Activated T-helper 2 cell treated with anti-CD3 and anti-CD28 coated beads, Interferon-gamma antibody, Interleukin-2, Interleukin-4, amounts not matched to agents 10 μg/mL and 5 μg/mL and 100 μg/mL, durations not matched to agents 14 hours and 24 hours and 36 hours (primary cell): ENCODE measurements around the gene MLLT10. TPM values are rescaled to one million over a fixed set of nuclear protein-coding genes. Genes with fewer than 3 reads are reported as not detected.

ENCODE experiments used
- DNase-seq: peaks from one replicate; pipeline ENCODE4 v3.0.0; 2021; ENCODE audit warnings: low spot score
- H3K27ac Mint-ChIP-seq: one replicate; pipeline ENCODE4 v1.8.0; 2021; ENCODE audit warnings: mixed read lengths
- H3K27me3 Mint-ChIP-seq: one replicate; pipeline ENCODE4 v1.8.0; 2021; ENCODE audit warnings: low read depth, mixed read lengths
- H3K36me3 Mint-ChIP-seq: one replicate; pipeline ENCODE4 v1.8.0; 2021; ENCODE audit warnings: low read depth, mixed read lengths
- H3K4me1 Mint-ChIP-seq: one replicate; pipeline ENCODE4 v1.8.0; 2021; ENCODE audit warnings: low read depth, mixed read lengths
- H3K4me3 Mint-ChIP-seq: one replicate; pipeline ENCODE4 v1.8.0; 2021; ENCODE audit warnings: low read depth, mild to moderate bottlenecking, moderate library complexity, mixed read lengths
- H3K9me3 Mint-ChIP-seq: one replicate; pipeline ENCODE4 v1.8.0; 2021; ENCODE audit warnings: mixed read lengths
- intact Hi-C: fragments of 100-400 bp; cut with micrococcal nuclease; formaldehyde crosslinking; loops from one replicate; pipeline ENCODE4 v1.15.1; 2023
- total RNA-seq: library from RNA; stranded (reverse); gene quantifications from 2 replicates; pipeline ENCODE4 v1.2.3, GENCODE V29; 2022

The MLLT10 gene
- total RNA-seq, 1 donor from 2014 or later: 47.4 TPM

DNA sequence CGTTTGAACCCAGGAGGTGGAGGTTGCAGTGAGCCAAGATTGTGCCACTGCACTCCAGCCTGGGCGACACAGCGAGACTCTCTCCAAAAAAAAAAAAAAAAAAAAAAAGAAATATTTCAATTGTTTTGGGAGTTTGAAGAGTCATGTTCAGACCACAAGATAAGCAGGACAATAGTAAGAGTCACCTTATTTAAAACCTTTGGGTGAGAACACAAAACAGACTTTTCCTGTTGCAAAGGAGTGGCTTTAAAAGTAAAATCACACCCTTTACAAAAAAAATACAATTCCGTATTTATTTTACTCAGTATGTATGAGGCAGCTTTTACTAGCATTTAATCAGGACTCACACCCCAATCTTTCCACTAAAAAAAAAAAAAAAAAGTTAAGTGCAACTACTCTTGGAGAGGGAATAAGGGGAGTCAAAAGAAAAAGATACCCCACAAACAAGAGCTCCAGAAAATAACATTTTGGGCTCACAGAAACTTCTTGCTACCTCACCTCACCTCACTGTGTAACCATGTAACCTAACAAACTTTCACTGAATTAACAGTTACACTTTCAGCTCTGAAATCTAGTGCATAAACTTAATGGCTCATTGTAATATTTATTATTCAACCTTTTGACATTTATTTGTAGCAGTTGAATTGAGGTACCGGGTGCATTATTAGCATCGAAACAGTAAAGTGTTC is 19.8 kb upstream of the MLLT10 start:
- no peaks in the 10 kb centered on the region for H3K36me3 Mint-ChIP-seq
- intact Hi-C loops: loop anchor here (10.0 kb wide), 1 partner anchor 961 kb away; no protein-coding TSS in a partner anchor
- DNase-seq: no peak
- H3K27me3 Mint-ChIP-seq: peaks cover 68% of the 10 kb centered on the region
- no peaks in the 10 kb centered on the region for H3K9me3 Mint-ChIP-seq
- H3K27ac Mint-ChIP-seq: no peak overlapping the region
- H3K4me3 Mint-ChIP-seq: no peak overlapping the region
- peaks cover 23% of the 10 kb centered on the region for H3K4me1 Mint-ChIP-seq

DNA sequence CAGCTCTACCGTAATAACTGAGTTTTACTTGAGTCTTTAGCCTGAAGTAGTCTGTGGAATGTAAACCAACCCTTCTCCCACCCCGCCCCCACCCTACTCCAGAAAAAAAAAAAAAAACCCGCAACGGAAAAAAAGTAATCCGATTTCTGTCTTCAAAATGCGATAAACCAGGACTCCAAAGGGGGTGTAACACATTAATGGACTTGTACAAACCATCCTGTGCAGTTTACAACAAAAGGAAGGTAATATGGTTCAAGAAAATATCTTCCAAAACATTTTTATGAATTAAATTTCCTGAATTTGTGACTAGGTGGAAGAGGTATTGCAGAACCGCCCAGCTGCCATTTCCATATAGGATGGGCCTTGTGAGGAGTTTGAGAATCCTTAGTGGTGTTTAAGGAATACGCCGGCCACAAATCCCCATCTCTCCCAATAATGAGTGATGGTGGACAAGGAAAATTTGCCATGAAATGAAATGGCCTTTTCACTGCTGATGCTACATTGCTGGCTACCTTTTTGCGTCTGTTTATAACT is 19.1 kb upstream of the MLLT10 start:
- no peaks in the 10 kb centered on the region for H3K9me3 Mint-ChIP-seq
- H3K4me3 Mint-ChIP-seq: no peak overlapping the region
- no peaks in the 10 kb centered on the region for H3K36me3 Mint-ChIP-seq
- DNase-seq: no peak
- peaks cover 72% of the 10 kb centered on the region for H3K27me3 Mint-ChIP-seq
- H3K4me1 Mint-ChIP-seq: peaks cover 29% of the 10 kb centered on the region
- intact Hi-C loops: loop anchor here (5.0 to 10.0 kb wide), 4 partner anchors 487 to 960 kb away; partner anchors contain the start of genes COMMD3 and DNAJC1
- no peak overlapping the region for H3K27ac Mint-ChIP-seq

DNA sequence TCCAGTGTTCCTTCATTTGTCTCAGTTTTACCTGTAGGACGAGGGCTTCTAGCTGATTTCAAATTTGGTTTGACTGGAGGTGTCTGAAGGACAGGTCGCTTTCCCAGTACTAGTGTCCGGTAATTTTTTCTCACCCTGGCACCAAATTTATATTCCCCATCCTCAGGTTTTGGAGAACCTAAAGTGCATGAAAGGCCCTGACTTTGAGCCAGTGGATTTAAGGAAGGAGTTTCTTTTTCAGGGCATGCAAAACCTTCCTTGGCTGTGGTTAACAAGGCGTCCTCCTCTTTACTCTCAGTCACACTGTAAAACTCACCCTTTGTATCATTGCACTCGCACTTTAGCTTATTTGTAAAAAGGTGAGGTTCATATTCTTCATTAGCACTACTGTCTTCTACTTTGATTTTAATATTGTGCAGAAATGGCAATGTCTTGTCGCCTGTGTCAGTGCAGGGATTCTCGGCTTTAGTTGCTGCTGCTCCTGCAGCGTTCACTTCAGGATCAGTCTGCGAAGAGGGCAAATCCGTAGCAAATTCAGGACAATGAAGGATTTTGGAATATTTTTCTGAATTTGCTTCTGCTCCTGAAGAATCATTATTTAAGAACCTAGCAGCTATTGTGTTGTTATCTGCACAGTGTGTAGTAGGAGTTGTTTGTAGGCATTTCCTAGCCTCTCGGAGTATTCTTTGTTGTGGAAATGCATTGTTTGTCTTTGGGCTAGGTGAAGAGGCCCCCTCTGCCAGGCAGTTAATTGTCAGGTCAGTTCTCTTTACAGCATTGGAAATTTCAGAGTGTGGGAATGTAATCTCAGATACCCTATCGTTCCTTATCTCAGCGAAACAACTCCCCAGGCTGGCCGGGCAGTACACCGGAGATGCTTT is 18.4 kb upstream of the MLLT10 start:
- Mint-ChIP-seq H3K27ac (no peak overlapping the region), H3K4me1 (peaks cover 35% of the 10 kb centered on the region), H3K4me3 (peak overlapping the region; percentile 72), H3K27me3 (peaks cover 72% of the 10 kb centered on the region), H3K36me3 (no peaks in the 10 kb centered on the region), H3K9me3 (no peaks in the 10 kb centered on the region)
- intact Hi-C loops: loop anchor here (5.0 to 10.0 kb wide), 4 partner anchors 487 to 959 kb away; partner anchors contain the start of genes COMMD3 and DNAJC1
- no peak for DNase-seq

DNA sequence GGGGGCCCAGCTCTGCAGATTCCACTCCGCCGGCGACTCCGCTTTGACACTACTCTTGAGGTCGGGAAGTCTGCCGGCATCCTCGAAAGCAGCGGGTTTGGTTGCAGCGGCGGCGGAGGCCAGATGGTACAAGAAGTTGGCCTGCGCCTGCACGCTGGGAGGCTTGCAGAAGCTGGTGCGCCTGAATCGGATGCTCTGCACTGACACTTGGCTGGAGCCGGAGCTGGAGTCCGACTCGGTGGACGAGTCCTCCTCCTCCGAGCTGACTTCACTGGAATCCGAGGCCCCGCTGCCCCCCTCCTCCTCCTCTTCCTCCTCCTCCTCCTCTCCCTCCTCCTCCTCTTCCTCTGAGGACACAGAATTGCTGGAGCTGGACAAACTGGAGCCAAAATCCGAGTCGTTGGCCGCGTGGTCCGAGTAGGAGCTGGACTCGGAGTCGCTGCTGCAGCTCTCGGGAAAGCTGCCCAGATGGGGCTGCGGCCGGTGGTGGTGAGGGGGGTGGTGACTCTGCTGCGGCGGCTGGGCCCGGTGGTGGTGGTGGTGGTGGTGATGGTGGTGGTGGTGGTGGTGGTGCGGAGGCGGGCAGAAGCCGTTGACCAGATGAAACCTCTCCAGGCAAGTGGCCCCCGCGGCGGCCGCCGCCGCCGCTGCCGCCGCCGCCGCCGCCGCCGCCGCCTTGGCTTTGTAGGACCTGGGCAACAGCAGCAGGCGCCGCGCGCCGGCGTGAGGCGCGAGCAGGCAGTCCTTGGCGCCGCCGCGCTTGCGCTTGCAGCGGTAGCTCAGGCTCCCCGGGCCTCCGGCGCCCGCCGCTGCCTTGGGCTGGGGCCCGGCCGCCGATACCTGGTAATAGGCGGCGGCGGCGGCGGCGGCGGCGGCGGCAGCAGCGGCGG is 17.5 kb upstream of the MLLT10 start:
- Mint-ChIP-seq H3K4me1 (peaks cover 39% of the 10 kb centered on the region), H3K27ac (no peak overlapping the region), H3K9me3 (no peaks in the 10 kb centered on the region), H3K36me3 (no peaks in the 10 kb centered on the region), H3K4me3 (peak overlapping the region; percentile 72), H3K27me3 (peaks cover 69% of the 10 kb centered on the region)
- peak; percentile 44 for DNase-seq
- intact Hi-C loops: loop anchor here (1.0 to 10.0 kb wide), 6 partner anchors 10 to 958 kb away; partner anchors contain the start of genes COMMD3 and DNAJC1

DNA sequence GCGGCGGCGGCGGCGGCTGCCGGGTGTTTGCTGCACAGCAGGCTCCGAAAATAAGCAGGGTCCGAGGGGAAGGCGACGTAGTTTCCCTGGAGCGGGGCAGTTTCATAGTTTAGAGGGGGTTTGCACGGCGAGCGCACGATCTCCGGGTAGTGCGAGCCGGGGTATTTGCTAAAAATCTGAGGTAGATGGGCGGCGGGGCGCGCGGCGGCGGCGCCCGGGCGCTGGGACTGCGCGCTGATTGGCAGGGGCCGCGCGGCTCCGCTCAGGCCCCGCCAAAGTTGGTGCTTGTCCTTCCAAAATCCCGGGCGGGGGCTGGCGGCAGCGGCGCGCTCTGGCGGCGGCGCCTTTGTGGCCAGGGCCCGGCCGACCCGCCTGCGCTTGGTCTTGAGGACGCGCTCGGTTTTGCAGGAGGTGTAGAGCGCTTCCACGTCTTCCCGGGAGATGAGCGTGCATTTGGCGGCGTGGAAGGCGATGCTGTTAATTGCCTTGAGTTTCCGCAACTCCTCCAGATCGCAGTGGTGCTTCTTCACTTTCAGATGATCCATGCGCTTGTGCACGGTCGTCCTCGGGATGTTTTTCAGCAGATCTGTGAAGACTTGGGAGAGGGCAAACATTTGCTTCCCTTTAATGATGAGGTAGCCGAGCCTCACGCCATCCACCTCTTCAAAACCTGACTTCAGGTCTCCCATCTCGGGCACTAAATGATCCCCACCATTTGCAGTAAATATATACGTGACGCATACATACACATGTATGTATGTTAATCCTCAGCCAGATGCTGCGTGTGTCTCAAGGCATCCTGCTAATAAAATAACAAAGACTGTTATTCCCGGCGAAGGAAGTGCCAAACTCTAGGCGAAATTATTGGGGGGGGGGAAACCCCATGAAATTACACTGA is 16.6 kb upstream of the MLLT10 start:
- Mint-ChIP-seq H3K9me3 (no peaks in the 10 kb centered on the region), H3K27me3 (peaks cover 64% of the 10 kb centered on the region), H3K4me1 (peaks cover 39% of the 10 kb centered on the region), H3K4me3 (peak overlapping the region; percentile 65), H3K27ac (no peak overlapping the region), H3K36me3 (no peaks in the 10 kb centered on the region)
- DNase-seq: no peak
- intact Hi-C loops: loop anchor here (1.0 to 10.0 kb wide), 7 partner anchors 9 to 957 kb away; partner anchors contain the start of genes COMMD3 and DNAJC1

DNA sequence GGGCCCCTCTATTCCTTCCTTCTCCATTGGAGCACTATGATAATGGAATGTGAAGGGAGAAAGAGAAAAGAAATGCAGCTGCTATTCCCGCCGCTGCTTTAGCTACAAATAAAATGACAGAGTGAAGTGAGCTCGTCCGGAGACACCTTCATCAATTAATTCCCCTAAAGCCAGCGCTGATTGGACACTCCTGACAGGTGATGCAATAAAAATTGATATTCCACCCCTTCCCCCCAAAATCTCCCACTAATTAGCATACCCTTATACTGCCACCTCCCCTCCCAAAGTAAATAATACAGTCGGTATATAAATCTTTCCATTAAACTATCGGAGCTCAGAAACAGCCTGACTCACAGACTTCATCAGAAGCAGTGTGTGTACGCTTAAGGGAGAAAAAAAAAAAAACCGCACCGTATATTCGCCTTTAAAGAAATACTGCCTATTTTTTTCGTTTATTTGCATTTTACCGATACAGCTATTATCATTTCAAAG is 15.8 kb upstream of the MLLT10 start:
- DNase-seq: no peak
- H3K4me1 Mint-ChIP-seq: peaks cover 39% of the 10 kb centered on the region
- intact Hi-C loops: loop anchor here (2.0 to 10.0 kb wide), 5 partner anchors 15 to 957 kb away; partner anchors contain the start of genes COMMD3 and DNAJC1
- peaks cover 56% of the 10 kb centered on the region for H3K27me3 Mint-ChIP-seq
- H3K9me3 Mint-ChIP-seq: no peaks in the 10 kb centered on the region
- peak overlapping the region; percentile 65 for H3K4me3 Mint-ChIP-seq
- H3K27ac Mint-ChIP-seq: no peak overlapping the region
- H3K36me3 Mint-ChIP-seq: no peaks in the 10 kb centered on the region

DNA sequence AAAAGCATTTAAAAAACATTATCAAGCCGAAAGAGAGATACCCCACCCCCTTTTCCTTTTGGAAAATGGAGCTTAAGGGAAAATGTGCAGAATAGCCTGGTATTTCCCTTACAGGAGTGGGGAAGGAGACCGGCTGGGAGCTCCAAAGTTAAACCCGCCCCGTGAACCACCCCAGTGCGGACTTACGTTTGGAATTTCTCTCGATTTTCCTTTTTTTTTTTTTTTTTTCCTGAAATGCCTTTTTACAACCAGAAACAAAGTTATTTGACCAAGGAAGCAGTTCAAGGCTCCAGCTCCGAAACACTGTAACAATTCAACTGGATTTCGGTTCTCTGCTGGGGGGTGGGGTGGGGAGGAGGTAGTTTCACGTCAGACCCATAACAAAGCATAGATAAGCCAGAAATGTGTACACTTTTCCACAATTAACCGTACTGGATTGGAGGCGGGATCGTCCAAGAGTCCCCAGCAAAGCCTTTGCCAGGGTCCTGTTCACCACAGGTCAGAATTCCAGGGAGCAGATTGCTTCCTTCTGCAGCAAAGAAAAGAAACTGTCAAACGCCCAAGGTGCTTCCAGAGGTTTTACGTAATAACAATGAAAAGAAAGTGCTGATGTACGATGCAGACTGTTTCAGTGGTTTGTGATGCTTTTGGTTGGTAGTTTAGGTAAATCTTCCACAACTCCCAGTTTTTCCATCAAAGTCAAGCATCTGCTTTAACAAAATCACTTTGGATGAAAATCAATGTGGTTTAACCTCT is 15.2 kb upstream of the MLLT10 start:
- Mint-ChIP-seq H3K4me1 (peaks cover 39% of the 10 kb centered on the region), H3K9me3 (no peaks in the 10 kb centered on the region), H3K27me3 (peaks cover 56% of the 10 kb centered on the region), H3K27ac (no peak overlapping the region), H3K4me3 (peak overlapping the region; percentile 65), H3K36me3 (no peaks in the 10 kb centered on the region)
- intact Hi-C loops: loop anchor here (2.0 to 10.0 kb wide), 5 partner anchors 14 to 956 kb away; partner anchors contain the start of genes COMMD3 and DNAJC1
- no peak for DNase-seq

DNA sequence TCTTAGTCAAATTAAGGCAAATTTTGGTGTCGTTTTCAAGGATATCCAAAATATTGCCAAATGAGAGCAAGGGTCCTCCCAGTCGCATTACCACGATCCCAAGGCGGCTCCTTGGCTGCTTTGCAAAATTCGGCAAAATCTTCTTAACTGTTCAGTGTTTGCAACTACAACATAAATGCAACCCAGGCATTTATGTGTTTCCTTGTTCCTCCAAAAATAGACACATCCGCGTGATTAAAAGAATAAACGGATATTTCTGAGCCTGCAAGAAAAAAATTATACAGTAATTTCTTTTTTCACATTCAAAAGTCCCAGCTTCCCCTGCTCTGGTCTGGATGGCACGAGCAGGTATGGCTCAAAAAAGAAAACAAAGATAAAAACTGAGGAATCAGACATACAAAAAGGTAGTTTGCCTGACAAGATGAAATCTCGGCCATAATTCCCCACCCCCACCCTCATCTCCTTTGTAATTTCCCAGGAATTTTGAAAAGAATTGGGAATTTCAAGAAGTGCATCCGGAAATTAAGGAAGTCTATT is 14.6 kb upstream of the MLLT10 start:
- H3K27me3 Mint-ChIP-seq: peaks cover 54% of the 10 kb centered on the region
- H3K4me3 Mint-ChIP-seq: peak overlapping the region; percentile 65
- intact Hi-C loops: loop anchor here (2.0 to 10.0 kb wide), 5 partner anchors 13 to 955 kb away; partner anchors contain the start of genes COMMD3 and DNAJC1
- no peaks in the 10 kb centered on the region for H3K9me3 Mint-ChIP-seq
- H3K27ac Mint-ChIP-seq: no peak overlapping the region
- no peak for DNase-seq
- H3K4me1 Mint-ChIP-seq: peaks cover 39% of the 10 kb centered on the region
- H3K36me3 Mint-ChIP-seq: no peaks in the 10 kb centered on the region

DNA sequence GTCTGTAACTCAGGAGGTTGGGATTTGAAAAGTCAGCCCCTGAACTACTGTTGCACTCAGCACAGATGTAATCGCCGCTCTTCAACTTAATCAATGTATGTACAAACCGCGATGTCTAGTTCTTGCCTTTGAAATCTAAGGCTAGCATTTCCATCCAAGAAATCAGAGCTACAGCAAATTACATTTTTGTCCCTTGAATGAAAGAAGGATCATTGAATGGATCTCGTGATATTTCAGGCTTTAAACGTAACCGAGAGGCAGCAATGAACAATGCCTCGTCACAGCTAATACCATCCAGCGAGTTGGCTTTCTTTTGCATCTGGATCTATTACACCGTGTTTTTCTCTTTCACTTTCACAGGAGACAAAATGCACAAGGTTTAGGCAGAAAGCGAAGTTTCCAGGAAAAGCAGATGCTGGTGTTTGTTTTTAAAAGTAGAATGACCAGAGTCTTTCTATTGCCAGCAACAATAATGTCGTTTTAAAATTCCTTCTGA is 14.0 kb upstream of the MLLT10 start:
- peak overlapping the region; percentile 21 for H3K27ac Mint-ChIP-seq
- H3K4me1 Mint-ChIP-seq: peaks cover 44% of the 10 kb centered on the region
- intact Hi-C loops: loop anchor here (2.0 to 10.0 kb wide), 5 partner anchors 13 to 955 kb away; partner anchors contain the start of genes COMMD3 and DNAJC1
- no peak for DNase-seq
- H3K4me3 Mint-ChIP-seq: peak overlapping the region; percentile 65
- no peaks in the 10 kb centered on the region for H3K36me3 Mint-ChIP-seq
- H3K9me3 Mint-ChIP-seq: no peaks in the 10 kb centered on the region
- peaks cover 52% of the 10 kb centered on the region for H3K27me3 Mint-ChIP-seq

DNA sequence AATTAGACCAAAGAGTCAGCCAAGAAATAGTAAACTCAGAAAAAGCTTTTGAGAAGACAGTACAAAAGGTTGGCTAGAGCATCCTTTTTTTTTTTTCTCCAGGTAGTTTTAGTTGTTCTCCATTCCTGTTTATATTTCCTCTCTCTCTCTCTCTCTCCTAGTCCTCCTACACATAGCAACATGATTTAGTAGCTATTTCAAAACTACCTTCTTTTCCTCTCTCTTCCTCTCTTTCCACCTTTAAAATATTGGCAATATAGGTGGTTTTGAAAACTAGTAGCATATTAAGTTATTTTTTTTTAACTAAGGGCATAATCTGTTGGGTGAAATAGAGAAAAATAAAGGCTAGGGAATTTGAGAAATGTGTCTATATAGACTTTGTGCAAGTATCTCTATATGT is 13.5 kb upstream of the MLLT10 start:
- intact Hi-C loops: no loop called here
- no peak overlapping the region for H3K27ac Mint-ChIP-seq
- peak overlapping the region; percentile 54 for H3K4me3 Mint-ChIP-seq
- H3K4me1 Mint-ChIP-seq: peaks cover 49% of the 10 kb centered on the region
- no peaks in the 10 kb centered on the region for H3K9me3 Mint-ChIP-seq
- peaks cover 50% of the 10 kb centered on the region for H3K27me3 Mint-ChIP-seq
- H3K36me3 Mint-ChIP-seq: no peaks in the 10 kb centered on the region
- no peak for DNase-seq
